ENCODE data around the gene RNPEPL1.

- TF ChIP-seq CTCF (IDR thresholded peaks at IDR 0.05) (no peak), POLR2A (IDR thresholded peaks at IDR 0.05) (no peak), EP300 (IDR thresholded peaks at IDR 0.05) (no peak), POLR2AphosphoS5 (IDR thresholded peaks at IDR 0.05) (no peak)
Observed at GRCh38 chr2:240604939-240605716, 36.8 kb downstream of the RNPEPL1 start.

Data from sigmoid colon (tissue), 4 donors.